IMR-90 (cell line): Measurements from ENCODE around the gene APOBEC3H. TPM values are rescaled to one million over a fixed set of nuclear protein-coding genes. Genes with fewer than 3 reads are reported as not detected.

Source experiments
- ATAC-seq: fragments of 200-7000 bp; cut with Tn5 transposase; 2 replicates; pipeline ENCODE4 v1.9.1; 2020; ENCODE audit warnings: low read depth, mild to moderate bottlenecking, moderate library complexity
- BruUV-seq: library from RNA; stranded (reverse); fragments of 400-500 nt; replicated peaks from 2 replicates; lab custom pipeline; 2021; lab: Mats Ljungman, UMichigan
- CTCF ChIA-PET: fragments of 300-600 bp; formaldehyde crosslinking; extraction: SDS; loops from one replicate; lab custom pipeline; 2021; ENCODE audit warnings: antibody characterized with exemption; lab: Yijun Ruan, JAX
- POLR2A ChIA-PET: fragments of 300-600 bp; sonication (Branson Sonifier 250); formaldehyde crosslinking; loops from one replicate; lab custom pipeline; 2022; ENCODE audit warnings: antibody characterized with exemption; ENCODE audit not compliant: unreplicated experiment; lab: Charles Lee
- DNase-seq: peaks from one replicate; pipeline ENCODE4 v3.0.0; 2013
- H2AFZ ChIP-seq: replicated peaks from 2 replicates; pipeline ENCODE3; 2013; ENCODE audit warnings: low read length, mild to moderate bottlenecking; ENCODE audit not compliant: poor library complexity
- H2AK5ac ChIP-seq: 2 replicates; pipeline ENCODE4 v1.6.1; 2013; ENCODE audit warnings: low read depth, low read length, inconsistent platforms
- H2AK9ac ChIP-seq: replicated peaks from 2 replicates; pipeline ENCODE3; 2013; ENCODE audit warnings: mild to moderate bottlenecking, low read depth, low read length, moderate library complexity; ENCODE audit not compliant: poor library complexity
- H2BK120ac ChIP-seq: 2 replicates; pipeline ENCODE4 v1.6.1; 2013; ENCODE audit warnings: low read depth, low read length, inconsistent platforms
- H2BK15ac ChIP-seq: 3 replicates; pipeline ENCODE4 v1.6.1; 2013; ENCODE audit warnings: low read depth, low read length, inconsistent platforms
- H2BK20ac ChIP-seq: 2 replicates; pipeline ENCODE4 v1.6.1; 2013; ENCODE audit warnings: low read depth, mild to moderate bottlenecking, inconsistent platforms, low read length, moderate library complexity
- H2BK5ac ChIP-seq: 2 replicates; pipeline ENCODE4 v1.6.1; 2013; ENCODE audit warnings: mild to moderate bottlenecking, low read depth, low read length, inconsistent platforms; ENCODE audit not compliant: poor library complexity, severe bottlenecking
- H3K14ac ChIP-seq: replicated peaks from 2 replicates; pipeline ENCODE4 v1.6.1; 2013; ENCODE audit warnings: low read depth, low read length, inconsistent platforms
- H3K18ac ChIP-seq: 2 replicates; pipeline ENCODE4 v1.6.1; 2013; ENCODE audit warnings: low read depth, low read length, control low read depth
- H3K23ac ChIP-seq: 2 replicates; pipeline ENCODE4 v1.6.1; 2013; ENCODE audit warnings: low read depth, low read length, inconsistent platforms
- H3K27ac ChIP-seq: 2 replicates; pipeline ENCODE4 v1.5.1; 2013; ENCODE audit warnings: mild to moderate bottlenecking, control low read depth, low read length; ENCODE audit not compliant: insufficient read depth
- H3K27me3 ChIP-seq: 2 replicates; pipeline ENCODE4 v1.6.1; 2013; ENCODE audit warnings: low read length; ENCODE audit not compliant: control insufficient read depth, insufficient read depth
- H3K36me3 ChIP-seq: 2 replicates; pipeline ENCODE4 v1.6.1; 2013; ENCODE audit warnings: low read length, mixed read lengths; ENCODE audit not compliant: control insufficient read depth, insufficient read depth
- H3K4ac ChIP-seq: 2 replicates; pipeline ENCODE4 v1.6.1; 2013; ENCODE audit warnings: low read depth, low read length, inconsistent platforms
- H3K4me1 ChIP-seq: 2 replicates; pipeline ENCODE4 v1.6.1; 2013; ENCODE audit warnings: low read length, mixed read lengths; ENCODE audit not compliant: control insufficient read depth, insufficient read depth
- H3K4me2 ChIP-seq: 2 replicates; pipeline ENCODE4 v1.6.1; 2013; ENCODE audit warnings: low read depth, mild to moderate bottlenecking, control low read depth, low read length, moderate library complexity
- H3K4me3 ChIP-seq: 2 replicates; pipeline ENCODE4 v1.5.1; 2013; ENCODE audit warnings: low read depth, mild to moderate bottlenecking, control low read depth, low read length, moderate library complexity; ENCODE audit not compliant: insufficient read depth
- H3K56ac ChIP-seq: 2 replicates; pipeline ENCODE4 v1.6.1; 2013; ENCODE audit warnings: low read length, inconsistent platforms; ENCODE audit not compliant: insufficient read depth; ENCODE audit errors: extremely low read depth
- H3K79me1 ChIP-seq, 2 experiments: 2 replicates each; pipeline ENCODE4 v1.6.1; 2013; ENCODE audit warnings: low read length in 2 of 2, inconsistent platforms in 1 of 2, low read depth in 1 of 2
- H3K9ac ChIP-seq: 2 replicates; pipeline ENCODE4 v1.6.1; 2013; ENCODE audit warnings: low read depth, low read length, control low read depth
- H3K9me1 ChIP-seq: 2 replicates; pipeline ENCODE4 v1.6.1; 2013; ENCODE audit warnings: low read length, inconsistent platforms; ENCODE audit not compliant: insufficient read depth
- H3K9me3 ChIP-seq: 2 replicates; pipeline ENCODE4 v1.6.1; 2013; ENCODE audit warnings: low read length; ENCODE audit not compliant: control insufficient read depth, insufficient read depth
- H4K20me1 ChIP-seq: 2 replicates; pipeline ENCODE4 v1.6.1; 2013; ENCODE audit warnings: low read length, inconsistent platforms; ENCODE audit not compliant: insufficient read depth
- H4K5ac ChIP-seq: 2 replicates; pipeline ENCODE4 v1.6.1; 2013; ENCODE audit warnings: mild to moderate bottlenecking, low read depth, low read length, control low read depth
- H4K8ac ChIP-seq, 2 experiments: 2 replicates each; pipeline ENCODE4 v1.6.1; 2013; ENCODE audit warnings: low read depth in 2 of 2, low read length in 2 of 2, control low read depth in 1 of 2, inconsistent platforms in 1 of 2
- H4K91ac ChIP-seq: 2 replicates; pipeline ENCODE4 v1.6.1; 2013; ENCODE audit warnings: low read depth, low read length, inconsistent platforms; ENCODE audit not compliant: insufficient read depth
- CHD1 ChIP-seq: IDR thresholded peaks from 2 replicates; pipeline ENCODE4 v1.6.1; 2012; ENCODE audit warnings: low read depth, low read length, improper control_type of control experiment
- ELK1 ChIP-seq: fragments of 150-350 bp; IDR thresholded peaks from 2 replicates; pipeline ENCODE4 v1.6.1; 2016; ENCODE audit warnings: low read depth, mild to moderate bottlenecking, low read length, moderate library complexity, borderline replicate concordance
- MAZ ChIP-seq: IDR thresholded peaks from 2 replicates; pipeline ENCODE4 v1.6.1; 2012; ENCODE audit warnings: low read depth, mild to moderate bottlenecking, low read length, improper control_type of control experiment, moderate library complexity, borderline replicate concordance
- MXI1 ChIP-seq: IDR thresholded peaks from 2 replicates; pipeline ENCODE4 v1.6.1; 2012; ENCODE audit warnings: low read depth, mild to moderate bottlenecking, low read length, moderate library complexity, borderline replicate concordance
- POLR2A ChIP-seq: IDR thresholded peaks from 2 replicates; pipeline ENCODE4 v1.6.1; 2012; ENCODE audit warnings: mild to moderate bottlenecking, low read depth, low read length
- RFX5 ChIP-seq: IDR thresholded peaks from 2 replicates; pipeline ENCODE4 v1.8.0; 2012; ENCODE audit warnings: low read depth, mild to moderate bottlenecking, low read length, moderate library complexity
- WGBS, 2 experiments: methylation state at CpG; one replicate each; pipeline versions ENCODE4 v1.1.5 to v1.1.7; 2013; ENCODE audit warnings: missing lambda C conversion rate in 2 of 2; ENCODE audit not compliant: insufficient read length in 1 of 2; ENCODE audit errors: extremely low coverage in 2 of 2; 5-methylcytosine and 5-hydroxymethylcytosine counted together
- dilution Hi-C: fragments of 300-500 bp; cut with HindIII; formaldehyde crosslinking; loops from one replicate; pipeline ENCODE4 v1.14.3; 2018; ENCODE audit warnings: low sequenced_read_pairs; ENCODE audit not compliant: unreplicated experiment
- in situ Hi-C: fragments of 300-500 bp; cut with MboI; formaldehyde crosslinking; loops from 3 replicates; pipeline ENCODE4 v1.14.3; 2019; ENCODE audit warnings: low sequenced_read_pairs, inconsistent platforms, mixed read lengths
- intact Hi-C: fragments of 100-400 bp; cut with micrococcal nuclease; formaldehyde crosslinking; loops from 2 replicates; pipeline ENCODE4 v1.10.0; 2022
- polyA plus RNA-seq, 3 experiments: library from polyadenylated mRNA; depleted of rRNA; stranded (reverse); fragments of >200 nt; gene quantifications; 2 replicates each; pipeline ENCODE4 v1.2.3, GENCODE V29; 2012; ENCODE audit warnings: low replicate concordance in 1 of 3
- total RNA-seq: library from RNA; depleted of rRNA; stranded (reverse); fragments of >200 nt; gene quantifications from 2 replicates; pipeline ENCODE4 v1.2.3, GENCODE V29; 2012

APOBEC3H gene
- total and polyA plus RNA-seq, 2 of the 4 experiments (the other 2 are of a cell fraction), result 0.18 TPM; not detected in 1

- TF ChIP-seq ELK1 (no peak), POLR2A (no peak)
Measured at GRCh38 chr22:39081016-39081415, 16.0 kb upstream of the APOBEC3H start (continued).

- Histone ChIP-seq H3K9me3 (no peaks in the 10 kb centered on the region), H3K4ac (no peak overlapping the region), H3K4me1 (peaks cover 4% of the 10 kb centered on the region), H3K9ac (no peak overlapping the region), H3K79me1 (peaks cover 0 to 7% of the 10 kb centered on the region in 2 experiments; a peak in 1 of 4 replicates), H2AK9ac (no peak overlapping the region), H3K27me3 (peaks cover 4% of the 10 kb centered on the region; the same call in 1 of the 2 replicates), H2BK15ac (no peak overlapping the region), H2AFZ (no peak overlapping the region), H4K5ac (no peak overlapping the region), H4K8ac (no peak overlapping the region), H3K23ac (no peak overlapping the region), H3K14ac (no peak overlapping the region), H3K4me2 (no peak overlapping the region), H3K4me3 (no peak overlapping the region), H4K20me1 (no peaks in the 10 kb centered on the region), H2BK5ac (no peak overlapping the region), H4K91ac (no peak overlapping the region), H3K36me3 (no peaks in the 10 kb centered on the region; the same call in 1 of the 2 replicates), H3K18ac (no peak overlapping the region), H2BK120ac (no peak overlapping the region), H3K27ac (no peak overlapping the region), H2BK20ac (no peak overlapping the region), H2AK5ac (no peak overlapping the region), H3K9me1 (no peaks in the 10 kb centered on the region), H3K56ac (no peak overlapping the region)
- no peak for TF ChIP-seq RFX5
- TF ChIP-seq MXI1, result no peak
- no peak for TF ChIP-seq MAZ
- no peak for TF ChIP-seq CHD1
- CTCF ChIA-PET, result no interaction called here
- dilution Hi-C loops (no loop called here), in situ Hi-C loops (no loop called here), intact Hi-C loops (no loop called here)
- WGBS, 2 experiments, result 78% methylated on average over 5 of the region's 8 CpGs; no CpG with 5 or more reads in 1 of the 2 experiments
- no TSS peak for BruUV-seq
- DNase-seq (no peak), ATAC-seq (no peak)
- POLR2A ChIA-PET, result no interaction called here
Measured at GRCh38 chr22:39081598-39081997, 15.4 kb upstream of the APOBEC3H start.
